NCI-H1930 (cell line): ENCODE data around the gene FOXF1.
A peak's percentile ranks its signal among the peaks of the same experiment; 100 is the strongest.

Source experiments
- DNase-seq, 2 experiments: peaks; one replicate each; lab custom pipeline; 2025; lab: John Stamatoyannopoulos, UW

The FOXF1 gene

GRCh38 chr16:86517652-86518258 is 7.4 kb downstream of the FOXF1 start:
- no peak for DNase-seq

GRCh38 chr16:86519007-86519648 is 8.8 kb downstream of the FOXF1 start:
- DNase-seq = no peak

DNA sequence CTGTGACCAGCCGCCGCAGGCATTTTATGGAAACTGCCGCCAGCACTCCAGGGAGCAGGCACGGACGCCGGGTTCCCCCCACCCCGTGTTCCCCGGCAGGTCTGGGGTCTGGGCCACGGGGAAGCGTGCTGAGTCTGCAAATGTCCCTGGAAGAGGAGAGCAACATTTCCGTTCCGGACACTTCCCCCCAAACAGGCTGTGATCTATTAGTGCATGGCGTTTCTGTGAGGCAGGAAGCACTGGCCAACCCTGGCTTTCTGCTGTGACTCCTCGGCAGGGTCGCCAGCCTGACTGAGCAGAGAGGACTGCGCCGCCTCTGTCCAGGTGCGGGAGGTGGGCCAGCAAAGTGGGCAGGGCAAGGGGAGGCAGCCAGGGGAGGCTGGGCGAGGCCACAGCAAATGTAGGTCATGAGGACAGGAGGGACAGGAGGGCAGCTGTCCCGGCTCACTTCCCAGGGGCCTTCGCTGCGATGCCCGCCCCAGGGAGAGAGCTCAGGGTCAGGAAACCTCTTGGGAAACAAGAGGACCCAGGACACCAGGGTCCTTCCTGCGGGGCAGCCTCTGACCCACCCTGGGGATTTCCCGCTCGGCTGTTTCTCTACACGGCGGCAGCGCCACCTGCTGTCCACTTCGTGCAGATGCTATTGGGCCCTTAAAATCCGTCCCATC is 9.5 kb downstream of the FOXF1 start:
- DNase-seq = peak in 1 of 2 experiments; percentile 37

DNA sequence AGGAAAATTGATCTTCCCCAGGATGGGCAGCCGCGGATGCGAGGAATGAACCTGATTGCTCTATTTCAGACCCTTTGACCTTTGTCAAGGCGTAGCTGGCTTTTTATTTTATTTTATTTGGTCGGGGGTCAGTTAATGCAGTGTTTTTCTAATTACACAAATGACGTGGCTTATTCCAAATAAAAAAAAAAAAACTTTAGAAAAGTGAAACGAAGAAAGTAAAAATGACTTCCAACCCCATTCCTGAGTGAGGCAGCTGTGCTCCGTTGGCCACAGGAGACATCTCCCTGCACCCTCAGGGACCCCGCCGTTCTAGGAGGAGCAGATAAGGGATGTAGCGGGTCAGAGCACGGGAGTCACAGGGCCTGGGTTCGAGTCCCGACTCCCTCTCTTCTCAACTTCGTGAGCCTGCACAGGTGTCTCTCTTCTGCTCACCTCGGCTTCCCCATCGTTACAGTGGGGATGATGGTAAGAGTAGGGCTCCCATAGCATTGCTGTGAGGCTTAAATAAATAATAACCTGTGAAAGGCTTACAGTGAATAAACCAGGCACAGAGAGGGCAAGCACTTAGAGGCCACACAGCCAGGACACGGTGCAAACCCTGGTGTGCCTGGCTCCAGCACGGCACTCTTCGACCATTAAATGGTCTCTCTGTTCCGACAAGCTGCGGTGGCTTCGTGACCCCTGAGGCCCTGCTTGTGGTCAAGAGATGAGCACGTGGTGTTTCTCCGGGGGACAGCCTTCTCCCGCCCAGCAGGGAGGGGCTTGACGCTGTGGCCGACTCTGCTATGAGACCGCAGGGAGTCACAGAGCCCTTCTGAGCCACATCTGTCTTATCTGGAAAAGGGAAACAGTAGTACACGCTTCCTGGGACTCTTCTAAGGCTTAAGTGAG is 10.2 kb downstream of the FOXF1 start:
- DNase-seq = no peak

DNA sequence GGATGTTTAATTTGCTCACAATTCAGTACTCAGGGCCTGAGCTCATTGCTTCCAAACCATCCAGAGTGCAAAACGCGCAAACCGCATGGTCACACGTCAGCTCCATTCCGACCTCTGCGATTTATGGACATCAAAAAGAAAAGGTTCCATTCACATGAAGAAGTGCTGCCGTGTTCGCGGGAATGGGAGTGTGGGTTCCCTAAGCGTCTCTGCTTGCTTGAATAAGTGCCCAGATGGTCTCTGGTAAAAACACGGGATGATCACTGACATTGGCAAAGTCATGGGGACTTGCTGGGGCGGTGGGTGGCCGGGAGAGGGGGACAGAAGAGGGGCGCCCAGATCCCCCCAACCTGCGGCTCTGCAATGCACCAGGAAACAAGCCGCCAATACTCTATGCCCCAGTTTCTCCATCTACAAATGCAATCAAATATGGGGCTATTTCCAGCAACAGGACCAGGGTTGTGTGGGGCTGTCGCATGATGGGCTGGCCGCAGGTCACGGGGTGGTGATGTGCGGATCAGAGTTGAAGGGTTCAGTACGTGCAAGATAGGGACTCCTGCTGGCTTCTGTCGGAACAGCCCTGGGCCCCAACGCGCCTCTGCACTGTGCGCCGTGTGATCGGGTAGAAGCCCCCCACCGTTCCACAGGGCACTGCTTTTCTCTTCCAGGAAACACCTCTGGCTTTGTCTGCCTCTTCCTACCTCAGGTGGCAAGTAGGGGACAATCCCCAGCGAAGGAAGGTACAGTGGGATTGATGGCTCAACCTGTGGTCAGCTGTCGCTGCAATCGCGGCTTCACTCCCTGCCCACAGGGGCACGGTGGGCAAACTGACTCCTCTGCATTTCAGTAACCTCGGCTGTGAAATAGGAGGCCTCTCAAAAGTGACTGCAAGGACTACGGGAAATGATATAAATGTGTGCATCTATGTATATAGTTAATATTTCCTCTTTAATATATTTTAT is 11.2 kb downstream of the FOXF1 start:
- DNase-seq = no peak

- DNase-seq = no peak
Measured at GRCh38 chr16:86522634-86523033, 12.3 kb downstream of the FOXF1 start.

- DNase-seq = no peak
Measured at GRCh38 chr16:86523166-86523740, 12.9 kb downstream of the FOXF1 start.

DNA sequence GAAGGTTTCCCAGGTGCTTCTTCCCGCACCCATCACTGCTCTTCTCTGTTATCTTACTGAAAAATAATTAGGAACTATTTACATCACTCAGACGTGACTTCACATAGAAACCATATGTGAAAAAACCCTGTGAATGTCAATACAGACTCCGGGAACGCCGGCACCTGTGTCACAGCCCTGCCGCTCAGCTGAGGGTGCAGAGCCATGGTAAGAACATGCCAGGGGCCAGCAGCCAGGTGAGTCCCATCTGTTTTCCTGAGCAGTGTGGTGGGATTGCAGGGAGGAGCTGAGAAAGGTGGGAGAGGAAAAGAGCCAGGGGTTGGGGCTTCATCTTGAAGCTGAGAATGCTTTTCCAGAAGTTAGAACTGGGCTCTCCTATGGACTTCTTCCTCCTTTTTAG is 13.7 kb downstream of the FOXF1 start:
- DNase-seq = no peak

- DNase-seq = no peak
Measured at GRCh38 chr16:86525696-86526095, 15.4 kb downstream of the FOXF1 start.

- no peak for DNase-seq
Measured at GRCh38 chr16:86527366-86527765, 17.0 kb downstream of the FOXF1 start.

- peak in 1 of 2 experiments; percentile 26 for DNase-seq
Measured at GRCh38 chr16:86528061-86528929, 18.0 kb downstream of the FOXF1 start.

DNA sequence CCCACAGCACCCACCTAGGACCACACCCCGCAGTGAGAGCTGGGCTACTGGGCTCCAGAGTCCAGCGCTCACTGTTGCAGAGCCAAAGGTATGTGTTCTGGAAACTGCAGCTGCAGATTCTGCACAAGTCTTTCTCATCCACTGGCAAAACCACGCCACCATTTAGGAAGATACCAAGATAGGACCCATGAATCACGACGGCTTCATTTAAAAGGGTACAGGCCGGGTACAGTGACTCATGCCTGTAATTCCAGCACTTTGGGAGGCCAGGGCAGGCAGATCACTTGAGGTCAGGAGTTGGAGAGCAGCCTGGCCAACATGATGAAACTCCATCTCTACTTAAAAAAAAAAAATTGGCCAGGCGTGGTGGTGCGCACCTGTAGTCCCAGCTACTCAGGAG is 18.8 kb downstream of the FOXF1 start:
- no peak for DNase-seq

- no peak for DNase-seq
Measured at GRCh38 chr16:86530251-86531190, 20.2 kb downstream of the FOXF1 start.

DNA sequence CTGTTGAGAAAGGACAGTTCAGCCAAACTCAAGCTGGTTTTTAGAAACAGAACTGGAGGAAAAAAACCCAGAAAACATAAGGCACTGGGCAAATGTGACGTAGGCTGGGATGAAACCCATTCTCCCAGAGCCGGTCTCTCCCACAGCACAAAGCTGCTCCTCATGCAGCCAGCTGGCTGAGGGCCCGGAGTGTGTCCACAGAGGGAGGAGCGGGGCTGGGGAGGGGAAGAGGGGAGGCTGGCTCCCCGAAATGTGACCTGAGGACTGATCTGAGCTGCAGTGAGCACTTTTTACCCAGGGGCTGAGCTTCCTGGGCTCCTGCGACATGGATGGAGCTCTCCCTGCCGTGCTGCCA is 20.8 kb downstream of the FOXF1 start:
- DNase-seq = no peak

DNA sequence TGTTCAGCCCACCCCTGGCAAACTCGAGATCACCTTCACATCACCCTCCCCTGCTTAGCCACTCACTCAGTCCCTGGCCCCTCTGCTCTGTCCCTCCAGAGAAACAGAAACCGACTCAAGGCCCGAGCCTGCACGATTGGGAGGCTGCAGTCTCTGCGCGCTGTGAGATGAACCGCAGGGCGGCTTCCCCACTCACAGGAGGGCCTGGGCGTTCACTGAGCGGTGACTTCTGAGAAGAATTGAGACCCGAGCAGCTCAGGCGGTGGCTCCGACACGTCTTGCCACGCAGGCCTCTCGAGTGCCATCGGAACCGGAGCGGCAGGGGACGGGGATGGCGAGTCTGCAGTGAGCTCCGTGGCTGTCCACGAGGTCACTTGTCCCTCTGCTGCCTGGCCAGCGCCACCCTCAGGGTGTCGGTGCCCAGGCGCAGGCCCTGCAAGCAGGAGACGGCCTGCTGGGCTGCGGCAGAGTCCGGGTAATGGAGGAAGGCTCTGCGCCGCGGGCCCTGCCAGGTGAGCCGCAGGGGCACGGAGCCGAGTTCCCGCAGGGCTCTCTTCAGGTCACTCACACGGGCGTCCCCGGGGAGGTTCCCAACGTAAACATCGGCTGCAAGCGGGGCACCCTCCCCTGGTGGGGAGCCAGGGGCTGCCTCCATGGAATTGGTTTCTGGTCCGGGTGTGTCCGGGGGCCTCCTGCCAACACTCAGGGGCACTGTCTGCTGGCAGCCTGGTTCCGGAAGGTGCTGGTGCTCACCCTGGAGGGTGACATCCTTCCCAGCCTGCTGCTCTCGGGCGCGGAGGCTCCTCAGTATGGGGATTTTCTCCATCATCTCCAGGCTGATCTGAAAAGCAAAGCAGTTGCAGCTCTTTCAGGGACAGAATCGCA is 21.6 kb downstream of the FOXF1 start:
- no peak for DNase-seq

DNA sequence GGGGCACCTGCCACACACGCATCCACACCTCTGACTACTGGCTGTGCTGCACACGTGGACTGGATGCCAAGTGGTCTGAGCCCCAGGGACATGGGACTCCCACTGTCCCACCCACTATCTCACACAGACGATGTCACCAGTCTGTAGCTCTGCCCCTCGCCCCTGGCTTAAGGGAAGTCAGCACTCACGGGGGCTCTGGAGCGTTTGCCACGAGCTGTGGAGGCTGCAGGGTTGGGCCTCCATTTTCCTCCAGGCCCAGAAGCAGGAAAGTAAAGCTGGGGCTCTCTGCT is 22.1 kb downstream of the FOXF1 start:
- DNase-seq = no peak

- no peak for DNase-seq
Measured at GRCh38 chr16:86533076-86533475, 22.7 kb downstream of the FOXF1 start.

- no peak for DNase-seq
Measured at GRCh38 chr16:86533767-86534351, 23.5 kb downstream of the FOXF1 start.
